IPS DF 19.7 (cell line): ENCODE results near the gene EXOC6B.
"Not testable (repeated sequence)": the region's sequence is repeated elsewhere in the genome, so short reads cannot be mapped to it uniquely, and the experiment has no call there.

Experiments
- DNase-seq: peaks from one replicate; pipeline ENCODE4 v3.0.0-alpha.2; 2013; ENCODE audit warnings: low read depth, low spot score

EXOC6B gene

DNA sequence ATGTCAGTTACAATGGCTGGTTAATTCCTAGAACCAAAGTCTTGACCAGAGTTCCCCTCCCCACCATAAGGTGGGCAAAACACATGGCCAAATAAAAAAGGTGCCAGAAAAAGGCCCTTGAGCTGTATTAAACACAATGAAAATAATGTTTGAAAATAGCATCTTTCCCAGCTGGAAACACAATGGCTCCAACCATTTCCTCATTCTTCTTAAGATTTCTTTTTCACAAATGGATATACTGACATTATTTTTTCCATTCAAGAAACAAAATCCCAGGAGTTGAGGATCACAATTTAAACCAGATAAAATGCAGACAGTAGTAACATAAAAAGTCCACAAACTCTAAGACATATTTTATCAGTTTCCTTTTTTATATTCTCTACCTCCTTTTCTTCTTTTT lies 143.8 kb downstream of the EXOC6B start:
- DNase-seq, result no peak

DNA sequence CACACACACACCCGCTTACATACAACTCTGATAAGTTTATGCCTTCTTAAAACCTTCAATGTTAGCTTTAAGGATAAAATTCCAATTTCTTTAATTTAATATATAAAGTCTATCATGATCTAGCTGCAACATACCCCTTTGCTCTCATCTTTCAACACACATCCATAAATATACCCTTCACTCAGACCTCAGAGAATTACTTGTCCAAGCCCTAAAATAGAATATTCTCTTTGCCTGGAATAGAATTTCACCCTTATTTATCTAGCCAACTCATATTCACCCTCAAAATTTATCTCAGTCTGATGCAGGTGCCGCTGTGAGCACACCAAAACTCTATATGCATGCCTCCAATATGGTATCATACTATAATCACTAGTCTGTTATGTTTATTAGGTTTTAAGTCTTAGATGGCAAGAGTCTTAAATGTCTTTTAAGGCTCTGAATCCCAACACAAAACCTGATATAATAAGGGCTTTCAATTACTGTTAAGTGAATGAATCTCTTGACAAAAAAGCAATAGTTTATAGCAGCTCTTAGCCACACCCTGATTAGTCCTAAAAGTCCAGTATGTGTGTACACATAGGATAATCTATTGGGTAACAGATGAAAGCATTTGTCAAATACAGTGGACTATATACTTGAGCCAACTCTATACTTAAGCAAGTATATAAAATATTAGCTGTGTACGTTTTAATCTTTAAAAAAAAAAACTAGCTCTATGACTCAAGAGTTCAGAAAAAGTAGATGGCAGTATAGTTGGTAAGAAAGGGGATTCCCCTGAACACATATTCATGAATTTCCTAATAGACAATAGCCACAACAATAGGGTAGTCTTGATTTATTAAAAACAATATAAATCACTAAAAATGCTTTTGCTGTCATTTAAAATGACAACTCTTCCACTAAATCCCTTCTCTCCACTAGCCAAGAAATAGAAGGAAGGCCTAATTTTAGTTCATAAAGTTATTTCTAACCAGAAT lies 144.5 kb downstream of the EXOC6B start:
- DNase-seq, result no peak

DNA sequence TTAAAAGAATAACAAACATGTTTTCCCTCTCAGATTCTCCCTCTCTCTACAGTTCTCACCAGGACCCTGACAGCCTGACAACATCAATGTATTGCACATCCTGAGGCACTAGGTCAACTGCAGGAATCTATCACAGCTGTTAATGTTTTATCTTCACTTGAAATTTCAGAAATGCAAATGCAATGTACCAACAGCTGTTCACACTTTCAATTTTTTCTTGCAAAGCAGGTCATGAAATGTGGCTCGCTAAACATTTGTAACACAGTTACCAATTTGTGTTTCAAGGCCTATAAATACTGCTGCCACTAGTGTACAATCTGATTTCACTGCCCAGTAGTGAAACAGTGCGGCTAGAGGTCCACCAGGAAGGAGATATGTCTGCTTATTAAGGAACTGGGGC lies 147.8 kb downstream of the EXOC6B start:
- DNase-seq, result no peak

DNA sequence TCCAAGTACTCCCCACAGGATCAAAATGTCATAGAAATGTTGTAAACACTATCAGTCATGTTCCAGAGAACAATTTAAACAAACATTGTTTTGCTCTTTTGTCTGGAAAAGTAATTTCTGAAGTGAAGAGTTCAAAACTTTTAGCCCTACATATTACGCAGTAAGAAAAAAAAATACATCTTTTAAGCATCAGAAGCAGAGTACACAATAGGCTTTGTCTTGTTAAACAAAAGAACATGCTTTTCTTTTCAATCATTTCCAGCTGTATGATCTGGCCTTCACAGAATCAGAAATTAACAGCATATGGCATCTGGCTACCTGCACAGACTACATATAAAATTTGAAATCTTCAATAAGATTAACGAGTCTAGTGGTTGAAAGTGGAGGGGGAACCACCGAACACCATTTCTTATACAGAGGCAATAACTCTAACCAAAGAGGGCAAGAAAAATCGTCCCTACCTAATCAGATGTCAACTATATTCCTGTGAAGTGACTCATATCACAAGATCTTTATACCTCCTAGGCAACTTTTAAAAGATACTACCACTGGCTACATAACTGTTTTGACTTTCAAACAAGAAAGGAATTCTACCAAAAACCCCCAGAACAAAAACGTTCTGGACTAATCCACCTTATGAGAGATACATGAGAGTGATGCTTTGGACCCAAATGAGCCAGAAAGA lies 149.3 kb downstream of the EXOC6B start:
- DNase-seq, result no peak

DNA sequence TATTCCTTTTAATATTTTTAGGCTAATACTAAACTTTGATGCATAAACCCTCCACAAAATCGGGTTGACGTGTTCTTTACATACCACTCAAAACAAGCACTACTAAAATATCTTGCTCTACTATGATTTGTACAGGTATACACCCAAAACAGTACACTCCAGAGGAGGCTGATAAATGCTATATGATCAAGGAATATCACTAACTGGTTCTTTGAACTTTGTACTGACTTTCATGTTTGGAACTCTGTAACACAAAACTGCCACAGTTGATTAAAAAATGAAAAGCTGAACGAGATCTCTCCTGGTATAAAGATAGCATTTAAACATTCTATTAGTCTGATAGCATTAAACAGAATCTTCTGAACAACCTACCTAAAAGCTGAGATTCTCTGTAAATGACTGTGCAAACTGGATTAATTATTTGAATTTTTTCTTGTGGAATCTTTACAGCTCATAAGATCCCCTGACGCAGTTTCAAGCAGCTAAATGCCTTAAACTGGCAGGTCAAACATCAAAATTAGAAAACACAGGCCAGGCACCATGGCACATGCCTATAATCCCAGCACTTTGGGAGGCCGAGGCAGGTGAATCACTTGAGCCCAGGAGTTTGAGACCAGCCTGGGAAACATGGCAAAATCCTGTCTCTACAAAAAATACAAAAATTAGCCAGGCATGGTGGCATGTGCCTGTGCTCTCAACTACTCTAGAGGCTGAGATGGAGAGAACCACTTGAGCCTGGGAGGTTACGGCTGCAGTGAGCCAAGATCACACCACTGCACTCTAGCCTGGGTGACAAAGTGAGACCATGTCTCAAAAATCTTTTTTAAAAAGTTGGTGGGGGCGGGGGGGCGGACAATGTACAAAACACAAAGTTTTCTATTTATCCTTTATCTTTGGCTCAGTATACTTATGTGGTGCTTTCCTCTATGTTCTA lies 150.6 kb downstream of the EXOC6B start:
- DNase-seq, result no peak

DNA sequence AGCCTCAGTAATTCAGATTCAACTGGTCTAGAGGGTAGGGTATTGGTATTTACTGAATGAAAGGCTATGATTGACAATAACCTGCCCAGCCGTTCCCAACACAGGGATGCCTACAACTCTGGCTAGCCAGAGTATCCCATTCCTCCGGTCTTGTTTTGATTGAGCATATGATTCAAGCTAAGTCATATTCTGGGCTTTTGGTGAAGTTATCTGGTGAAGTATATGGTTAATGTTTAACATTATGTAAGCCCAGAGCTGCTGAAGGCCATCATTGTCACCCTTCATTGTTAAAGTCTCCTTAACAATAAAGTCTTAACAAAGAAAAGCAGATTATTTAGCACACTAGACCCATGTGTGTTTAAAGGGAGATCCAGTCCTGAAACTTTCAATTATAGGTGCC lies 152.6 kb downstream of the EXOC6B start:
- DNase-seq, result no peak

DNA sequence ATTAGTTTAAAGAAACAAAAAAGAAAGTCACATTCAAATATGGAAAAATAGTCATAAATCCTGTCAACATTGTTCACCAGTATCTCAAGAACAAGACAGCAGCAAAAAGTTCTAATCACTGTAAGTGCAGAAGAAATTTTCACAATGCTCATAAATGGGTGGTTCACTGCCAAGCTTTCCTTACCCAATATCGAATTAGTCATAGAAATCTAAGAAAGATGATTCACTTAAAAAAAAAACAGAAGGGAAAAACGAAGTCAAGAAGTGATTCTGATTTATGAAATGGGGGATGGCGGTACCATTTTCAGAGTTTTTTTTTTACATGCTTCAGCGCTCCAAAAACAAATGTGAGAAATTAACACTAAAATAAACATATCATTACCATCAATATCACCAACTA lies 156.7 kb downstream of the EXOC6B start:
- DNase-seq, result no peak

DNA sequence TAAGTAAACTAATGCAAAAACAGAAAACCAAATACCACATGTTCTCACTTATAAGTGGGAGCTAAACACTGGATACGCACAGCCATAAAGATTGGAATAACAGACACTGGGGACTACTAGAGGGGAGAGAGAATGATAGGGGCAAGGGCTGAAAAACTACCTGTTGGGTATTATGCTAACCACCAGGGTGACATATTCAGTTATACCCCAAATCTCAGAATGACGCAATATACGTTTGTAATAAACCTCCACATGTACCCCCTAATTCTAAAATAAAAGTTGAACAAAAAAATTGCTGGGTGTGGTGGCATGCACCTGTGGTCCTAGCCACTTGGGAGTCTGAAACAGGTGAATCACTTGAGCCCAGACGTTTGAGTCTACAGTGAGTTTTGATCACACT lies 157.2 kb downstream of the EXOC6B start:
- no peak for DNase-seq

DNA sequence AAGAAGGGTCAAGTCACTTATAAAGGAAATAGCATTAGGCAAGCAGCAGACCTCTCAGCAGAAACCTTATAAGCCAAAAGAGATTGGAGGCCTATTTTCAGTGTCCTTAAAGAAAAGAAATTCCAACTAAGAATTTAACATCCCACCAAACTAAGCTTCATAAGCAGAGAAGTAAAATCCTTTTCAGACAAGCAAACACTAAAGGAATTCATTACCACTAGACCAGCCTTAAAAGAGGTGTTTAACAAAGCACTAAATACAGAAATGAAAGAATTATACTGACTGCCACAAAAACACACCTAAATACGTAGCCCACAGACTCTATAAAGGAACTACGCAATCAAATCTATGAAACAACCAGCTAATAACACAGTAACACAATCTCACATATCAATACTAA lies 160.4 kb downstream of the EXOC6B start:
- DNase-seq, result no peak

DNA sequence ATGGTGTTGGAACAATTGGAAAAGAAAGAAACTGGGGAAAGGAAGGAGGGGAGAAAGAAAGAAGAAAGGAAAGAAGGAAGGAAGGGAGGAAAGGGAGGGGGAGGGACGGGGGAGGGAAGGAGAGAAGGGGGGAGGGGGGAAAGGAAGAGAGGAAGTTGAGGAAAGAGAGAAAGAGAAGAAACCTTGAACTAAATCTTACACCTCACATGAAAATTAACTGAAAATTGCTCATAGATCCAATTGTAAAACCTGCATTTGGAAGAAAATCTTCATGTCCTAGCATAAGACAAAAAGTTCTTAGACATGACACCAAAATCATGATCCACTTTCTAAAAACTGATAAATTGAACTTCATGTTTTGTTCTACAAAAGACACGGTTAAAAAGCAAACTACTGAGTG lies 163.8 kb downstream of the EXOC6B start:
- no peak for DNase-seq

DNA sequence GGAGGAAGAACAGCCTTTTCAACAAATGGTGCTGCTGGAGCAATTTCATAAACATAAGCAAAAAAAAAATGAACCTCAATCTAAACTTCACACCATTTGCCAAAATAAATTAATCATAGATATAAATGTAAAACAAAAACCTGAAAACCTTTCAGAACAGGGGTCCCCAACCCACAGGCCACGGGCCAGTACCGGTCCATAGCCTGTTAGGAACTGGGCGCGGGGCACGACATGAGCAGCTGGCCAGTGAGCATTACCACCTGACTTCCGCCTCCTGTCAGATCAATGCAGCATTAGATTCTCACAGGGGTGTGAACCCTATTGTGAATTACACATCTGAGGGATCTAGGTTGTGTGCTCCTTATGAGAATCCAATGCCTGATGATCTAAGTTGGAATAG lies 176.0 kb downstream of the EXOC6B start:
- DNase-seq, result no peak

DNA sequence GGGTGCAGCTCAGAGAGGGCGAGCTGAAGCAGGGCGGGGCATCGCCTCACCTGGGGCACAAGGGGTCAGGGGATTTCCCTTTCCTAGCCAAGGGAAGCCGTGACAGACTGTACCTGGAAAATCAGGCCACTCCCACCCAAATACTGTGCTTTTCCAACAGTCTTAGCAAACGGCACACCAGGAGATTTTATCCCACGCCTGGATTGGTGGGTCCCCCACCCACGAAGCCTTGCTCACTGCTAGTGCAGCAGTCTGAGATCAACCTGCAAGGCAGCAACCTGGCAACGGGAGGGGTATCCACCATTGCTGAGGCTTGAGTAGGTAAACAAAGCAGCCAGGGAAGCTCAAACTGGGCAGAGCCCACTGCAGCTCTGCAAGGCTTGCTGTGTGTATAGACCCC lies 184.6 kb downstream of the EXOC6B start:
- DNase-seq, result not testable (repeated sequence)

DNA sequence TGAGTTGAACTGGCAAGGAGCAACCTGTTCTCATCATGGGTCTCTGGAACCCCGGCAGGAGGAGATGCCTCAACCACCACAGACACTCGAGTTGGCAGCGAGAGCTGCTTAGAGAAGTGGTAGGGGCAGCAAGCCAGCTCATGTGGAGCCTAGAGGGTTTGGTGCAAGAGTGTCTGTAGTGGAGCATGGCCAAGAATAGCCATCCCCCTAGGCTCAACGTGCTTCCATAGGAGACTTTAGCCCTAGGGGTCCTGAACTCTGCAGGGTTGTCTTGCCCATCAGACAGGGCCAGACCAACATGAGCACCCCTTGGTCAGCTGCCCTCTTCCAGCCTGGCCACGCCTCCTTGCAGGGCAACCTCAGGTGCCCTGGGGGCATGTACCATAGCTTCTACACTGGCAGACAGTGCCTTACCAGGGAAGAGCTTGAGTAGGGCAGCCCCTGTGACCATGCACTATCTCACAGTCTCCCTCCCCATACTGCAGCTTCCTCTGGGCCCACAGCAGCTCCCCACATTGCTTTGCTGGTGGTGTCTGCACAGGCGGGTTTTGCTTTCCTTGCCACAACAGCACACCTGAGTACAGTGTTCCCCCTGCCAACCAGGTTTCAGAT lies 187.1 kb downstream of the EXOC6B start:
- no peak for DNase-seq

DNA sequence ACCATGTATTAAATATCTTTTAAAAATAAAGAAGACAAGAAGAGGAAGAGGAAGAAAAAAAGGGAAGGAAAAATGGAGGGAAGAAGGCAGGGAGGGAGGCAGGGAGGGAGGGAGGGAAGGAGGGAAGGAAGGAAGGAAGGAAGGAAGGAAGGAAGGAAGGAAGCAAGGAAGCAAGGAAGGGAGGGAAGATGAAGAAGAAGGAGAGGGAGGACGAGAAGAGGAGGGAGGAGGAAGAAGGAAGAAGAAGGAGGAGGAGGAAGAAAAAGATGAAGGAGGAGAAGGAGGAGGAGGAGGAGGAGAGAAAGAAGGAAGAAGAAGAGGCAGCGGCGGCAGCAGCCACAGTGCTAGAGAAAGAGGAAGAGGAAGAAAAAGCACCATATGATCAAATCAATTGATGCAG lies 189.6 kb downstream of the EXOC6B start:
- DNase-seq, result no peak

DNA sequence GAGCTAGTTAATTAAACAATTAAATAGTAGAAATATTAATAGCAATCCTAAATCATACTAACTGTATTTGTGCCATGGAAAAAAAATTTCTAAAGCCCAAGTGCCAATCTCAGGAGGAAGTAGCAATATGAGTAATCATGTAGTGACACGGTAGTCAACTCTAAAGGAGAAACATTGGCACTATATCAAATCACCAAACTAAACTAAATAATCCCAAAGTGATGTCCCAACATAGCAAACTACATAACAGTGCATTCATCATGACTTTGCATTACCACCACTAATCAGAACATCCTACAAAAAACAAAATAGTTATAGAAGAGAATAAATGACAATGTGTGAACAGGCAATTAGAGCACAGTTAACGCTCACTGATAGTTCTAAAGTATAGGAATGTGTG lies 195.1 kb downstream of the EXOC6B start:
- DNase-seq, result no peak

DNA sequence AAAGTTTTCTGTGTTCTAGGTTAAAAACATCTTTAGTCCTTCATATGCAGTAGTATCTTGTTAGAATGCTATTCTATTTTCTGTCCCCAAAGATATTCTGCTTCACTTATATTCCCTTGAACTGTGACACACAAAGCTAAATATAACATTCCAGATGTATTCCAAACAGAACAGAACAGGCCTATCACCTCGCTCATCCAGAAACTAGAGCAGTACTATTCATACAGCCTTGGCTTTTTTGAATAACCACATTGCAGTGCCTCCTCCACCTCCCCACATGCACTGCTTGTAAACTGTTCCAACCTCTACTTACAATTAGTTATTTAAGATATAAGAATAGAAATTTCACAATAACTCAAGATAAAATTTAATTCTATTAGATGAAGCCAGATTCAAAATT lies 196.8 kb downstream of the EXOC6B start:
- DNase-seq, result no peak

DNA sequence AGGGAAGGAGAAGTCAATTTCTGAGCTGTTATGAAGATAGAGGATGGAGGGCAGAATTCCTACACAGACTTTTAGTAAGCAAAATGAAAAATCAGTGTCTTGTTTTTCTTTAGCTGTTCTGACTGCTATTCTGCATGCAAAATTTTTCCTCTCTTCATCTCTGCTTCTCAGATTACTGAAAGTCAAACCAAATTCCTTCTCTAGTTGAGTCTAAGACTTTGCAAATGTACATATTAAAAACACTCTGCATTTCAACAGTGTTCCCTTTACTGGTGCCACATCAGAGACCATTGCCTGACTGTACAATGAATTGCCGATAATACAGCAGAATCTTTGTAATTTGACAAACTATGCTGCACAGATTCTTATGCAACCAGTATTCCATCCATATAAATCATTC lies 198.8 kb downstream of the EXOC6B start:
- DNase-seq, result no peak

DNA sequence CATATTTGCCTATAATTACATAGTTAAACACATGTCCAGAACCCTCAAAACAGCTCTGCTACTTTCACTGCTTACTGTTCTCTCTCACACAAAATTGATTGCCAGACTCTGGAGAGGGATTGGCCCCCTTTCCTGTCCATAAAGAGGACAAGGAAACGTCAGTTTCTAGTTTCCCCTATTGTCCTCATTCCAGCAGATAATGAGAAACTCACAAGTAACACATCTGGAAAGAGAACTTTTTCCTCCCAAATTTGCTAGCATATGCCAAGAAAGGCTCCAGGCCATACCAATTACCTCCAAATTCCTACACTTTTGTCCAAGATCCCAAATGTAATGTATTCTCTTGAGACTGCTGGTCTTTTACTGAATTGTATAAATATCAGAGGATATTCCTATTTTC lies 200.5 kb downstream of the EXOC6B start:
- no peak for DNase-seq

DNA sequence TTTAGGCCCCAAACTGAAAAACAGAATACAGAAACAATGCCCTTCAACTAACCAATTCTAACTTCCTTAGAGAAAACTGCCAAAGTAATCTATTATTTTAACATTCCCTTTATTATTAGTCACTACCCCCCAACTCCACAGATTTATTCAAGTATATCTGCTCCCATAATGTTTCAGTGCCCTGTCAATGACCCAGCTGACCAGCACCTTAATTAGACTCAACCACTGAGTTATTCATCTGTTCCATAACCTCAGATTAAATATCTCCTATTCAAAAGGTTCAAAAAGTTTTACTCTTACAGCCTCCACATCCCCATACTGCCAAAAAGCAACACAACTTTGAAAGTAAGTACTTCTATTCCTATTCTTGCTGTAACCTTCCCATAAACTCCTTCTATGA lies 202.4 kb downstream of the EXOC6B start:
- no peak for DNase-seq

DNA sequence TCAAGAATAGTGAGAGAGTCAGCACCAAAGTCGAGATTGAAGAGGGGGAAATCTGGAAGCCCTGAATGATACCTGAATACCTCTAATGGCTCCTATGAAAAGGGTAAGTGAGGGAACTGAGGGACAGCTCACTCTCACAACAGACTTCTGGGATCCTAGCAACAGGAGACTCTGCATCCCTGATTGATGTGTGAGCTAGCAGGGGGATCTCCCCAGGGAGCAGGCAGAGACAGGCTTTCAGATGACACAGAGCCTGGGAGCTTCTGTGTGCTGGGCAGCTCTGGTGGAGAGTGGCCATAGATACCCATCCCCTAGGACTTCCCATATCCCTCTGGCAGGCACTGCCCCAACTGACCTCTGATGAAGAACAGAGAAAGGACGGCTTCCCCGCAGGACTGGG lies 206.2 kb downstream of the EXOC6B start:
- no peak for DNase-seq

DNA sequence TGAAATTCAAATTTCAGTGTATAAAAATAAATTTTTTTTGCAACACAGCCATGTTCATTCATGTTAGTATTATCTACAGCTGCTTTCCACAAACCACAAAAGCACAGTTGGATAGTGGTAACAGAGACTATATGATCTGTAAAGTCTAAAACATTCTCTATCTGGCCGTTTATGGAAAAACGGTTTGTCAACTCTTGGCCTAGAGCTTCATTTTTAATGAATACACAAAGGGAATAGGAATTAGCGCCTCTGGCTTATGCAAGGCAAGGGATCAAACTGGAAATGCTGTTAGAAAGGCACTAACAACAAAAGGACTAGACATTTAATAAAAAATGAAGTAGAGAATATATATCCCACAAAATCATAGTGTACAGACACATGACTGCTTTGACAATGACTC lies 211.9 kb downstream of the EXOC6B start:
- DNase-seq, result no peak
